DND-41 (cell line): ENCODE measurements around the gene SLC35A1.

Experiments
- EZH2 ChIP-seq: IDR thresholded peaks from 3 replicates; pipeline ENCODE4 v1.6.1; 2012; ENCODE audit warnings: borderline replicate concordance, low read depth, mild to moderate bottlenecking, moderate library complexity, low read length, inconsistent platforms; ENCODE audit not compliant: severe bottlenecking
- TF ChIP-seq, protein P1 (sequence below): IDR thresholded peaks from 2 replicates; pipeline ENCODE4 v1.5.1; 2012; ENCODE audit warnings: borderline replicate concordance, low read length, moderate library complexity, mild to moderate bottlenecking; ENCODE audit not compliant: poor library complexity, severe bottlenecking; ENCODE audit errors: extremely low read depth

DNA sequence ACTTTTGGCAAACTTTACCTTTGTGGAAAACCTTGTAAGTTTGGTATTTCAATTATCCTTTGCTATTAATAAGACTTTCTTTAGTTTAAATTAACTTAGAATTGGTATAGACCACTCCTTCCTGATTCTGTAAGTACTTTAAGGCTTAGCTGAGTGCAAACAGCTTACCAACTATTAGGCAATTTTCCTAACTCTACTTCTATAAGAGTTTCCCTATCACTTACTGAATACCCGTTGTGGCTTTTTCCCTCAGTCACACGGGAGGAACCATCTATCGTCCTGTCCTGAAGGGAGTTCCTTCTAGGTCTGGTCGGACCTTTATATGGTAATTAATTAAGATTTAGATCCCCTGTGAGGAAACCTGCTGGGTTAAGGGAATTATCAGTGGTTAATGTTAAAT, 9.6 kb downstream of the SLC35A1 start:
- no peak for TF ChIP-seq EZH2
- TF ChIP-seq, protein P1, sequence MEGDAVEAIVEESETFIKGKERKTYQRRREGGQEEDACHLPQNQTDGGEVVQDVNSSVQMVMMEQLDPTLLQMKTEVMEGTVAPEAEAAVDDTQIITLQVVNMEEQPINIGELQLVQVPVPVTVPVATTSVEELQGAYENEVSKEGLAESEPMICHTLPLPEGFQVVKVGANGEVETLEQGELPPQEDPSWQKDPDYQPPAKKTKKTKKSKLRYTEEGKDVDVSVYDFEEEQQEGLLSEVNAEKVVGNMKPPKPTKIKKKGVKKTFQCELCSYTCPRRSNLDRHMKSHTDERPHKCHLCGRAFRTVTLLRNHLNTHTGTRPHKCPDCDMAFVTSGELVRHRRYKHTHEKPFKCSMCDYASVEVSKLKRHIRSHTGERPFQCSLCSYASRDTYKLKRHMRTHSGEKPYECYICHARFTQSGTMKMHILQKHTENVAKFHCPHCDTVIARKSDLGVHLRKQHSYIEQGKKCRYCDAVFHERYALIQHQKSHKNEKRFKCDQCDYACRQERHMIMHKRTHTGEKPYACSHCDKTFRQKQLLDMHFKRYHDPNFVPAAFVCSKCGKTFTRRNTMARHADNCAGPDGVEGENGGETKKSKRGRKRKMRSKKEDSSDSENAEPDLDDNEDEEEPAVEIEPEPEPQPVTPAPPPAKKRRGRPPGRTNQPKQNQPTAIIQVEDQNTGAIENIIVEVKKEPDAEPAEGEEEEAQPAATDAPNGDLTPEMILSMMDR: no peak
